GM08714 (cell line): ENCODE results near the gene COLQ.
"Not testable (repeated sequence)": the region's sequence is repeated elsewhere in the genome, so short reads cannot be mapped to it uniquely, and the experiment has no call there.

Experiments used
- H3K4me3 ChIP-seq: fragments of 200-500 bp; sonication (Bioruptor generic); 2 replicates; pipeline ENCODE4 v1.5.1; 2014; ENCODE audit warnings: mild to moderate bottlenecking, low read length, inconsistent platforms
- ZNF274 ChIP-seq: IDR thresholded peaks from 2 replicates; pipeline ENCODE4 v1.6.1; 2012; ENCODE audit warnings: mild to moderate bottlenecking, low read depth, low read length

COLQ gene

DNA sequence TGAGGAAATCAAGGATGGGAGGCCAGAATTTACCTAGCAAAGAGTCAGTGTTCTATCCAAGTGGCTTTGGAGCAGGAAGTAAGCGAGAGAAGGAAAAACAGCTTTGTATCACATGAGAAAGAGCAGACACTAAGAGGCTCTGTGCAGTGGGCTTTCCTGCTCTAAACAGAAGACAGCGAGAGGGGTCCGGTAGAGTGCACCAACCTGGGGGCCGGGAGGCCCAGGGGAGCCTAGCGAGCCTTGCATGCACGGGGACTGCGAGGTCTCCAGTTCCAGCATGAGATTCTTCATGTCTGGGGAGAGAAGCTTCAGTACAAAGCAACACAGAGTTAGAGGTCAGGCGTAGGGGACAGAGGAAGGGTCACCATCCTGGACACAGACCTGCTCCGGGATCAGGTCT lies 33.5 kb downstream of the COLQ start:
- no peak for TF ChIP-seq ZNF274
- H3K4me3 ChIP-seq, result no peak overlapping the region

DNA sequence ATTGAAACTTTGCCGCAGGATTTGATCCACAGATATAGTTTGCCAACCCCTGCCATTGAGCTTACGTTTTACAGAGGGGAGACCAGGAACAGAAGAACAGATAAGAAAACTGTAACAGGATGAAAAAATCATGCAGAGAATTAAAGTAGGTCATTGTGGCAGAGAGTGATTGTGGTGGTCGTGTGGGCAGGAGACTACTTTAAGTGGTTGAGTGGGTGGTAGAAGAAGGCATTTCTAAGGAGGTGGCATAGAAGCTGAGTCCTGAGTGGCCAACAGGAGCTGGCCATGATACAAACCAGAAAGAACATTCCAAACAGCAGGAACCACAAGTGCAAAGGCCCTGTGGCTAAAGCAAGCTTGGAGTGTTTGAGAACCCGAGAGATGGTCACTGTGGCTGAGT lies 34.5 kb downstream of the COLQ start:
- TF ChIP-seq ZNF274, result no peak
- H3K4me3 ChIP-seq, result no peak overlapping the region

DNA sequence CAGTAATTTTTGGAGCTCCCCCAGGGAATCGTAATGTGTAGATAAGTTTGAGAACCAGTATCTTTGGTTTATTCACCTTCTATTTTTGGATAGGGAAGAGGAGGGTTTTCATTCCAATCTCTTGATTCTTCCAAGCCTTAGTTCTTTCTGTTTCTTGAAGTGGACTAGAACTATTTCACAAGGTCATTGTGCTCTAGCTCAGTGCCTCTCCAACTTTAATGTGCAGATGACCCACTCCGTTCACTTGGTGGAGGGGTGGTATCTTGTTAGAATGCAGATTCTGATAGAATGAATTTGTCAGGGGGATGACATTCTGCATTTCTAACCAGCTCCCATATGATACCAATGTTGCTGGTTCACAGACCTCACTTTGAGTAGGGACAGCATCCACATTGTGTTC lies 35.5 kb downstream of the COLQ start:
- H3K4me3 ChIP-seq, result no peak overlapping the region
- TF ChIP-seq ZNF274, result no peak

DNA sequence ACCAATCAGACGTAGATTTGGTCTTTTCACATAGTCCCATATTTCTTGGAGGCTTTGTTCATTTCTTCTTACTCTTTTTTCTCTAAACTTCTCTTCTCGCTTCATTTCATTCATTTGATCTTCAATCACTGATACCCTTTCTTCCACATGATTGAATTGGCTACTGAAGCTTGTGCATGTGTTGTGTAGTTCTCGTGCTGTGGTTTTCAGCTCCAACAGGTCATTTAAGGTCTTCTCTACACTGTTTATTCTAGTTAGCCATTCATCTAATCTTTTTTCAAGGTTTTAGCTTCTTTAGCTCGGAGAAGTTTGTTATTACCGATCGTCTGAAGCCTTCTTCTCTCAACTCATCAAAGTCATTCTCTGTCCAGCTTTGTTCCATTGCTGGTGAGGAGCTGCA lies 37.0 kb downstream of the COLQ start:
- H3K4me3 ChIP-seq, result not testable (repeated sequence)

DNA sequence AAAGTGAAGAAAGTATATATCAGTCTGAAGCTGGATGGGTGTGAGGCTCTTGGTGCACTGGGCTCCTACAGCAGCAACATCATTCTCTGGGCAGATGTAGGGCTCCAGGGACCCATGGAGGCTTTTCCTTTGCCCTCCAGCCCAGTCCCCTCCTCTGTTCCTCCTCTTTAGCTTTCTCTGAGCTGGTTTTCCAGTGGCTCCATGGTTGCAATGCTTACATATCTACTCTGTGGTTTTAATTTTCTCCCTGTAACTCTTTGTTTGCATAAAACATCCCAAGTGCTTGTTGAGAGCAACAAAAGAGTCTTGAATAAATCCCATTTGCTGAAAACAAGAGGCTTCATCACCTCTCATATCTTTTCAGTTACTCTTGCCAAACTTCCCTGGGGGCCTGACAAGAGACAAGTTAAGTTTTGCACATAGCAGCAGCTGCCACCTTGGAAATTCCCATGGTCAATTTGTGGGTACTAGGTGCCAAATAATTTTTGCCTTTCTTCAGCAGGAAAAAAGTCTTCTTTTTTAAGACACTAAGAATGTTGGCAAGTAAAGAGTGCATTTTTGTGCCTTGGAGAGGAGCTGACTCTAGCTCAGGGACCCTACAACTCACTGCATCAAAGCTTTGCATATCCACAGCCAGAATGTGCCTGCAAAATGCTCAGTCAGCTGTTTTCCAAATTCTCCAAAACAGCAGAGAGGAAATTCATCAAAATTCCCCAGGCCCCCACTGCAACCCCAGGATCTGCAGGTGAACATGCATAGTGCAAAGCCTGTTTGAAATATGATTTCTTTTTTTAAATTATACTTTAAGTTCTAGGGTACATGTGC lies 41.9 kb downstream of the COLQ start:
- TF ChIP-seq ZNF274, result no peak
- H3K4me3 ChIP-seq, result no peak overlapping the region

DNA sequence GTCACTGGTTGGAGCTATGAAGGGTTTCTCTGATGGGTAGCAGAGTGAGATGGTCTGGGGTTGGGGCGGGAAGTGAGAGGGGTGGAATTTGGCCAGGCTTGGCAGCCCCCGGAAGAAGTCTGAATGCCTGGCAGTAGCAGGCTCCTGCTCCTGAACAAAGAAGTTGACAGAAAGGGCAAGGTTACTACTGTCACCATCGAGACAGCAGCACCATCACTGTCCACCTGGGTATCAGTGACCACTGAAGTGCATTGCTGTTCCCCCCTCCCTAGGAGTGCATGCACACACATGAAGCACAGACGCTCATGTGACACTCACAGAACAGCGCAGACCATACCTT lies 42.9 kb downstream of the COLQ start:
- TF ChIP-seq ZNF274, result no peak
- no peak overlapping the region for H3K4me3 ChIP-seq

DNA sequence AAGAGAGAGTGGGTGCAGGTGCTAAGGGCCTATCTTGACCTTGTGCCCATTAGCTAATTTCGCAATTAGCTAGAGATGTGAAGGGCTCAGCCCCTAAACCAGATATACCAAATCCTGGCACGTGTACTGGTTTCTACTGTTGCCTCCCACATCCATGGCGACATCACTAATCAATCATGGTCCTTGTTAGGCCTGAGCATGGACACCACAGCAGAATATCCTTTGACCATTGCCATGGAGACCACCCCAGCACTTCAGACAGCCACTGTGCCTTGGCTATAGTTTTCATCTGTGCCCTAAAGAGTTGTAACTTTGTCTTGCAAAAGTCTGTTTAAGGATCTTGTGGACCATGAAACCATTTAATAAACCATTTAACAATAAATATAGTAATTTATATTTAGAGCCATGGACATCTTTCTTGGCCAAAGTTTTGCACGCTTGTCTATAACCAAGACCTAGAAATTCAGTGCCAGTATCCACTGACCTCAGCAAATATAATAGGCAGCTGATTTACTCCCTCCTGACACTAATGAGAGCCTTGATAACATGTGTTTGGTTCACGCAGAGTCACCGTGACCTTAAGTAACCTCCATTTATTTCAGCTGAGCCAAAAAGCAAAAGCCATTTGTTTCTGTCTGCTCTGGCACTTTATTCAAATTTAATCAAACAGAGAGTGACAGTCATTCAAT lies 43.4 kb downstream of the COLQ start:
- no peak overlapping the region for H3K4me3 ChIP-seq
- no peak for TF ChIP-seq ZNF274

DNA sequence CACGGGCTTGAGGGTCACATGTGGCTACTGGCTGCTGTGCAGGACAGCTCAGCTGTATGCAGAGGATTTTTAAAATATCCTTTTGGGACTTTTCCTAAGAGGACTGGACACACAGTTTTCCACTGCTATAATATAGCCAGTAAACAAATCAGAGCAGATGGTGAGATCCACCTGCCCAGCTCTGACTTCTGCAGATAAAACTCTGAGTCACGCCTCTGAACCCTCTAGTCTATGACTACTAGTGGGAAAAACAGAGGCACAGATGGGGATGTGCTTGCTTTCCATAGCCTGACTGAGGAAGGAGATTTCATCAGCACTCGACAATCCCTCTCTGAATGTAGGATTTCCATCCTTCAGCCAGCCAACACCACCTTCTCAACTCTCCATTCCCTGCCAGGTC lies 45.1 kb downstream of the COLQ start:
- TF ChIP-seq ZNF274, result no peak
- no peak overlapping the region for H3K4me3 ChIP-seq

DNA sequence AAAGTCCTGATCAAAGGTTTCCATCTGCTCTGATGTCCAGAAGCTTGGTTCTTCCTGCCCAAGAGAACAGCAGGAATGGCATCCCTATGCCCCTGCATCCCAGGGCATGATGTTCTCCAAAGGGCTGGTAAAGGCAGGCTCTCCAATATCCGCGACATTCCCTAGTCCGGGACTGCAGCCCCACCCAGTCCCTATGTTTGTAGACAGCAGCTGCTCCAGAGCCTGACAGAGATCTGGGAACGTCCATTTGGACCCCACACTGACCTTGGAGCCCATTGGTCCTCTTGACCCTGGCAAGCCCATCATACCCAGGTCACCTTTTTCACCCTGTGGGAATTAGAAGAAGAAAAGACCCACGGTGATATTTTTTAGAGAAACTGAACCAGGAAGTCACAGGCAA lies 46.3 kb downstream of the COLQ start:
- H3K4me3 ChIP-seq, result no peak overlapping the region
- no peak for TF ChIP-seq ZNF274

DNA sequence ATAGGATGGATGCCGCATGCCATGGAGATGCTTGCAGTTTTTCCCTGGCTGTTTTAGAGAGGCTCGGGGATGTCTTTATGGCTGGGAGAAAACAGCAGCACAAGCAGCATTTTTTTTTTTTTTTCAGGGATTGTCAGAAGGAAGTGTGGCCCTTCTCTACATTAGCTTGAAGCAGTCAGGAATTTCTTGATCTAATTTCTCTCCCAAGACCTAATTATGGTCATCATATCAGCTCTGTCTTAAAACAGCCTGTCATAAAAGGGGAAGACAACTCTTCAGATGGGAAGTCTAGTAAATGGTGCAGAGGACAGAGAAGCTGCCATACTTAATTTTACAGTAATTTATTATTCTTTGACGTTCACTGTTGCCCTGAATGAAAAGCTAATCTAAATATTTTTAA lies 49.6 kb downstream of the COLQ start:
- no peak for TF ChIP-seq ZNF274
- no peak overlapping the region for H3K4me3 ChIP-seq

DNA sequence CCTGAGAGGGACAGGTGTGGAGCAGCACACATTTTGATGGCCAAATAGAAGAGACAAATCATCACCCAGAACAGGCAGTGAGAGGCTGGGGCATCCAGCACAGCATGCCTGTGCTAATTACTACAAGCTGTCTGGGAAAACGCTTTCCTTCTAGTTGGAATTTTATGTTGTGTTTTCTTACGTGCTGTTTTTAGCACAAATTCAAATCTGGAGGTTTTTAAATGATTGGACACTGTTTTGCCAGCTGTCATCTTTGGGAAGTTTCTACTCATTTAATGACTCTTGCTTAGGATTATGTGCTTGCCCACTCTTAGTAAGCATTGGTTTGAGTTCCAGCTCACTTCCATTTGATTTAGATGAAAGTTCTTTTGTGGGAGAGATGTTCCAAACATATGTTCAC lies 50.7 kb downstream of the COLQ start:
- no peak overlapping the region for H3K4me3 ChIP-seq
- TF ChIP-seq ZNF274, result no peak

DNA sequence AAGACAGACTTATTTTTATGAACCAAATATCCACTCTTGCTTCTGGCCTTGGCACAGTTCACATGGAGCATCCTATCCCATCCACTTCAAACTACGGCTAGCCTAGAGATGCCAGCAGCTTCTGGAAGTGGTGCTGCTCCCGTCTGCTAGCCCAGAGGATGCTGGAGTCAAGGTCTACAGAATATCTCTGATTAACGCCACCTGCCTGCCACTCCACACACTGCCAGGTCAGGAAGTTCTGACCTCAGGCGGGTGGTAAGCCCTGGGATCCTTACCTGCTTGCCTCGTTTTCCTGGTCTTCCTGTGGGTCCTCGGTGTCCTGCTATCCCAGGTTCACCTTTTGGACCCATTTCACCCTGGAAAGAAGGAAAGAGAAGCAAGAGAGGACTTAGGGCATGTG lies 51.2 kb downstream of the COLQ start:
- no peak for TF ChIP-seq ZNF274
- no peak overlapping the region for H3K4me3 ChIP-seq

DNA sequence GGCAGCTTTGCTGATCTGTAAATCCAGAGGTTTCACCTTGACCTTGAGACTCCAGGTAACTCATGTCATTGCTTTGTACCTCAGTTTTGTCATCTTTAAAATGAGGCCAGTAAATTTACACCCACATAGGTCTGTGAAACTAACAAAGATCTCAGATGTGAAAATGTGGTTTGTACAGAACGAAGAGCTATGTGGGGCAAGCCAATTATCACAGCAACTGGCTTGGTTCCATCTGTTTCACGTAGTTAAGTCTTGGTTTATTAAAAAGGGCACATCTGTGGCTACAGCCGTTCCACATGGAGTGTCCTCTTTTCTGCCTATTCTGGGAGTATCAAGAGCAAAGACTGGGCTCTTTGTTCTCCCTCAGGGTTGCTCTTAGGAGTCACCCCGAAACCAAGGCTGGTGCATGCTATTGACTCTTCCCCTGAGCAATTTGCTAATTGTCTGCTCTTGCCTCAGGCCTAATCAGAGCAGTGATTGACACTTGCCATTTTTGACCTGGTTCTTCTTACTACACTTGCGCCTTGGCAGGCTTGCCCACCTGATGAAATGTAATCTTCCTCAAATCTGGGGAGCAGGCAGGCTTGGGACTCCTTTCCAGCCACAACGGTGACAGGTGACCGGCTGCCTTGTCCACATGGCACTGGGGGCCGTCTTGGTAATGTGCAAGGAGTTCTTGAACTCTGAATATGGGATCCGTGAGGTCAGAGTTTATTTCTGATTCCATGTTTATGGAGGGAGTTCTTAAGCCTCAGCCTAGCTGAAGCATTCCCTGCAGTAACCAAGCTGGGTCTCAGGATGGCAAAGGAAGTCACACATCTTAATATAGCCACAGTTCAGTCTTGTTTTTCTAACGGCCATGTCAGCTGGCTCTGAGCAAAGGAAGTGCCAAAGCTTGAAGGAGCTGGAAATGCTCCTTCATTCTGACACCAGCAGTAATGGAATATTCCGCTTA lies 54.0 kb downstream of the COLQ start:
- no peak for TF ChIP-seq ZNF274
- H3K4me3 ChIP-seq, result no peak overlapping the region

DNA sequence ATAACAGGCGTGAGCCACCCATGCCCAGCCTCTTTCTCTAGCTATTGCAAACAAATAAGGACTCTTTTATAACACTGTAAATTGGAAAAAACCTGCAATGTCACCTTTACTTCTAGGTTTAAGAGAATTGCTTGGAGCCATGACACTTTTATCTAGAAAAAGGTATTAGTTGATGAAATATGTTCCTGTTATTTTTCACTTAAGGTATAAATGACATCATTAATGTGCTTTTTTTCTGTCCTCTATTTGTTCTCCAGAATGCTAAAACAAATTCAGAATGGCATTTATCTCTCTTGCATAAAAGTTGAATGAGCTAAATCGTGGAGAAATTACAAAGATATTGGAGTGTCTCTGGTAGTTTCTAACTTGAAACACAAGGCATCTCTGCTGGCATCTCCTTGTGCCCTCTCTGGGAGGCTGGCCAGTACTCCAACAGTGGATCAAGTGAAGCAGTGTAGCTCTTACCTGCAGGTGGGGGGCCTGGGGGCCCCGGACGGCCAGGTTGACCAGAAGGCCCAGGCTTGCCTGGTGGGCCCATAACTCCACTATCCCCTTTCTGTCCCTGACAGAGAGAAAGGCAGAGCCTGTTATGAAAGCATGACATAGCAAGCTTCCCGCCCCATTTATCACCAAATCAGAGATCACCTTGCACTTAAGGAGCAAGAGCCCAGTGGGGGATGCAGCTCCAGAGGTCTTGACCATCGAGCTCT lies 55.5 kb downstream of the COLQ start:
- H3K4me3 ChIP-seq, result no peak overlapping the region
- TF ChIP-seq ZNF274, result no peak
